Brain microvascular endothelial cell (primary cell): ENCODE results near the gene PLS3.

Experiments used
- DNase-seq: peaks from one replicate; pipeline ENCODE4 v3.0.0-alpha.2; 2020
- H3K27ac ChIP-seq: fragments of 250-450 bp; sonication (Bioruptor Pico); 2 replicates; pipeline ENCODE4 v1.5.1; 2020; ENCODE audit warnings: mild to moderate bottlenecking, moderate library complexity
- H3K27me3 ChIP-seq: fragments of 250-450 bp; sonication (Bioruptor Pico); replicated peaks from 2 replicates; pipeline ENCODE4 v1.5.1; 2020; ENCODE audit warnings: mild to moderate bottlenecking
- H3K36me3 ChIP-seq: fragments of 250-450 bp; sonication (Bioruptor Pico); replicated peaks from 2 replicates; pipeline ENCODE4 v1.5.1; 2020; ENCODE audit warnings: mild to moderate bottlenecking
- H3K4me3 ChIP-seq: 2 replicates; pipeline ENCODE4 v1.5.1; 2011; ENCODE audit warnings: low read depth, mild to moderate bottlenecking, control low read depth, low read length, moderate library complexity
- in situ Hi-C: cut with HindIII; loops from 2 replicates; pipeline ENCODE4 v1.10.0; 2017; ENCODE audit warnings: low sequenced_read_pairs, low pct_ligation_motif_present
- TF ChIP-seq, protein P1 (sequence below): IDR thresholded peaks from 2 replicates; pipeline ENCODE4 v1.5.1; 2011; ENCODE audit warnings: low read depth, mild to moderate bottlenecking, moderate library complexity, low read length, control low read depth, inconsistent platforms; ENCODE audit errors: missing control alignments

Gene PLS3

DNA sequence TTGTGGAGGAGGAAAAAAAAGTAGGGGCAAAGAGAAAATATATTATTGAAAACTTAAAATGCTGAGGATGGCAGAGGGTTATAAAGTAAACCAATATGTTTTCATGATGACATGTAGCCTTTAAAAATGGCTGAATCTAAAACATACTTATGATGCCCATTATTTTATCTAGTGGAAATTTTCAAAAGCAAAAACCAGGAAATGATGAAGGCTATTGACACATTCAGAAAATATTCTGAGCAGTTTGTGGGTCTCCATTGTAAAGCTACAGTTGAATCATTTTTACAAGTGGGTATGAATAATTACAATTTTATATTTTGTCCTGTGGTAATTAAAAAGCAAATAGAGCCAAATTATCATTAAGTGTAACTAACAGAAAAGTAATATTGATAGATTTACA lies 10.7 kb downstream of the PLS3 start:
- Histone ChIP-seq H3K36me3 (peaks cover 2% of the 10 kb centered on the region), H3K27ac (no peak overlapping the region), H3K27me3 (no peaks in the 10 kb centered on the region), H3K4me3 (no peak overlapping the region)
- in situ Hi-C loops: no loop called here
- DNase-seq: no peak
- TF ChIP-seq, protein P1, sequence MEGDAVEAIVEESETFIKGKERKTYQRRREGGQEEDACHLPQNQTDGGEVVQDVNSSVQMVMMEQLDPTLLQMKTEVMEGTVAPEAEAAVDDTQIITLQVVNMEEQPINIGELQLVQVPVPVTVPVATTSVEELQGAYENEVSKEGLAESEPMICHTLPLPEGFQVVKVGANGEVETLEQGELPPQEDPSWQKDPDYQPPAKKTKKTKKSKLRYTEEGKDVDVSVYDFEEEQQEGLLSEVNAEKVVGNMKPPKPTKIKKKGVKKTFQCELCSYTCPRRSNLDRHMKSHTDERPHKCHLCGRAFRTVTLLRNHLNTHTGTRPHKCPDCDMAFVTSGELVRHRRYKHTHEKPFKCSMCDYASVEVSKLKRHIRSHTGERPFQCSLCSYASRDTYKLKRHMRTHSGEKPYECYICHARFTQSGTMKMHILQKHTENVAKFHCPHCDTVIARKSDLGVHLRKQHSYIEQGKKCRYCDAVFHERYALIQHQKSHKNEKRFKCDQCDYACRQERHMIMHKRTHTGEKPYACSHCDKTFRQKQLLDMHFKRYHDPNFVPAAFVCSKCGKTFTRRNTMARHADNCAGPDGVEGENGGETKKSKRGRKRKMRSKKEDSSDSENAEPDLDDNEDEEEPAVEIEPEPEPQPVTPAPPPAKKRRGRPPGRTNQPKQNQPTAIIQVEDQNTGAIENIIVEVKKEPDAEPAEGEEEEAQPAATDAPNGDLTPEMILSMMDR: no peak

DNA sequence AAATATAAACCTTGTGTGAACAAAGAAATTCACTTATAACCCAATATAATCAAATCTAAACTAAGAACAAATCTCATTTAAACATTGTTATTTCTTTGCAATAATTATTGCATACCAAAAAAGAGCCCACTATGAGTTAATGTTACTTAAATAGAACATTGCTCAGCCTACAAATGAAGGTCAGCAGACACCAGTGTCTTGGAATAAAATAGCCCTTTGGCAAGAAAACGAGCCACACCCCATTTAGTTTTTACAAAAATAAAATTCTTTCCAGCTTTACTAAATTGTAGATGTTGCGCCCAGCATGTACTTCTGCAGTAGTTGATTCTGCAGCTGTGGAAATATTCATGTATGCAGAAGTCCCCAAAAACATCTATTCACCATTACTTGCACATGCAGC lies 12.2 kb downstream of the PLS3 start:
- TF ChIP-seq, protein P1: no peak
- no peaks in the 10 kb centered on the region for H3K27me3 ChIP-seq
- in situ Hi-C loops: no loop called here
- DNase-seq: no peak
- H3K4me3 ChIP-seq: no peak overlapping the region
- no peak overlapping the region for H3K27ac ChIP-seq
- peaks cover 5% of the 10 kb centered on the region for H3K36me3 ChIP-seq

DNA sequence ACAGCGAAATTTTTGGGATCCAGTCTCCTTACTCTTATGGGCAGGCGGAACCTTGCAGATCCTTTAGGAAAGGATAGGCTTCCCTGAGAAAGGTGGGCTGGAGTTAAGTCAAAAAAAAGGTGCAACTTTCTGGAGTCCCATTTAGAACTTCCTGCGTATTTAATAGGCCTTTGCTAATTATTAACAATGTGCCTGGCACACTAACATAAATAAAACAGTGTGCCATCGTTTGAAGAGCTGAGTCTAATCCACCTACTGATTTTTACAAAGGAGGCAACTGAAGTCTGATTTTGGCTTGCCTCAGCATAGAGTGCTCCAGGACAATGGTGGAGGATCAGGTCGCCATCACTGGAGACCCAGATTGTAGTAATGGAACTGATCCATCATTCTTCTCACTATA lies 15.7 kb downstream of the PLS3 start:
- H3K4me3 ChIP-seq: no peak overlapping the region
- DNase-seq: no peak
- TF ChIP-seq, protein P1: no peak
- H3K27ac ChIP-seq: no peak overlapping the region
- in situ Hi-C loops: no loop called here
- no peaks in the 10 kb centered on the region for H3K27me3 ChIP-seq
- peaks cover 7% of the 10 kb centered on the region for H3K36me3 ChIP-seq

DNA sequence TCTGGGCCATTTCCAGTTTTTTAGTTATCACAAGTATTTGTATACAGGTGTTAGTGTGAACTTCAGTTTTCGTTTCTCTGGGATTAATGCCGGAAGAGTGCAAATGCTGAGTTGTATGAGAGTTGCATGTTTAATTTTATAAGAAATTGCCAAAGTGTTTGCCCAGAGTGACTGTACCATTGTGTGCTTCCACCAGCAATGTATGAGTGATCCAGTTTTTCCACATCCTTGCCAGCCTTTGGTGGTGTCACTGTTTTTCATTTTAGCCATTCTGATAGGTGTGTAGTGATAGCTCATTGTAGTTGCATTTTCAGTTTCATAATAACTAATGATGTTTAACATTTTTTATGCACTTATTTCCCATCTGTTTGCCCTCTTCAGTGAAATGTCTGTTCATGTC lies 18.4 kb downstream of the PLS3 start:
- Histone ChIP-seq H3K4me3 (no peak overlapping the region), H3K27me3 (no peaks in the 10 kb centered on the region), H3K27ac (no peak overlapping the region), H3K36me3 (peaks cover 7% of the 10 kb centered on the region)
- DNase-seq: no peak
- in situ Hi-C loops: no loop called here
- TF ChIP-seq, protein P1: no peak

DNA sequence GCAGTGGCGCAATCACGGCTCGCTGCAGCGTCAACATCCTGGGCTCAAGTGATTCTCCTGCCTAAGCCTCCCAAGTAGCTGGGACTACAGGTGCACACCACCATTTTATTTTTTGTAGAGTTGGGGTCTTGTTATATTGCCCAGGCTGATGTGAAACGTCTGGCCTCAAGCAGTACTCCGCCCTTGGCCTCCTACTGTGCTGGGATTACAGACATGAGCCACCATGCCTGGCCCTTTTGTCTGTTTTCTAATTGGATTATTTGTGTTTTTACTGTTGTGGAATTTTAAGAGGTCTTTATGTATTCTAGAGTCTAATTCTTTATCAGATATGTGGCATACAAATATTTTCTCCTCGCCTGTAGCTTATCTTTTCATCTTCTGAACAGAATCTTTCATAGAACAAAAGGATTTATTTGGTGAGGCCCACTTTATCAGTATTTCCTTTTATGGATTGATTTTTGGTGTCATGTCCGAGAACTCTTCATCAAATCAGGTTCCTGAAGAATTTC lies 18.9 kb downstream of the PLS3 start:
- DNase-seq: no peak
- no peak overlapping the region for H3K27ac ChIP-seq
- in situ Hi-C loops: no loop called here

More for the DNA sequence above, 18.9 kb downstream of the PLS3 start:
- no peaks in the 10 kb centered on the region for H3K27me3 ChIP-seq
- H3K36me3 ChIP-seq: peaks cover 5% of the 10 kb centered on the region
- TF ChIP-seq, protein P1: no peak
- no peak overlapping the region for H3K4me3 ChIP-seq
